T-helper 2 cell treated with Interferon-gamma antibody and Interleukin-4, amounts not matched to agents 100 ng/mL and 5 ng/mL, for 36 hours (primary cell): ENCODE results near the gene ARL6. TPM values are rescaled to one million over a fixed set of nuclear protein-coding genes. Genes with fewer than 3 reads are reported as not detected.

Source experiments
- intact Hi-C: fragments of 100-400 bp; cut with micrococcal nuclease; formaldehyde crosslinking; loops from one replicate; pipeline ENCODE4 v1.15.1; 2023
- total RNA-seq: library from RNA; stranded (reverse); gene quantifications from 2 replicates; pipeline ENCODE4 v1.2.3, GENCODE V29; 2022

The ARL6 gene, protein sequence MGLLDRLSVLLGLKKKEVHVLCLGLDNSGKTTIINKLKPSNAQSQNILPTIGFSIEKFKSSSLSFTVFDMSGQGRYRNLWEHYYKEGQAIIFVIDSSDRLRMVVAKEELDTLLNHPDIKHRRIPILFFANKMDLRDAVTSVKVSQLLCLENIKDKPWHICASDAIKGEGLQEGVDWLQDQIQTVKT
- 2.9 and 4.8 TPM in 2 replicates for total RNA-seq

DNA sequence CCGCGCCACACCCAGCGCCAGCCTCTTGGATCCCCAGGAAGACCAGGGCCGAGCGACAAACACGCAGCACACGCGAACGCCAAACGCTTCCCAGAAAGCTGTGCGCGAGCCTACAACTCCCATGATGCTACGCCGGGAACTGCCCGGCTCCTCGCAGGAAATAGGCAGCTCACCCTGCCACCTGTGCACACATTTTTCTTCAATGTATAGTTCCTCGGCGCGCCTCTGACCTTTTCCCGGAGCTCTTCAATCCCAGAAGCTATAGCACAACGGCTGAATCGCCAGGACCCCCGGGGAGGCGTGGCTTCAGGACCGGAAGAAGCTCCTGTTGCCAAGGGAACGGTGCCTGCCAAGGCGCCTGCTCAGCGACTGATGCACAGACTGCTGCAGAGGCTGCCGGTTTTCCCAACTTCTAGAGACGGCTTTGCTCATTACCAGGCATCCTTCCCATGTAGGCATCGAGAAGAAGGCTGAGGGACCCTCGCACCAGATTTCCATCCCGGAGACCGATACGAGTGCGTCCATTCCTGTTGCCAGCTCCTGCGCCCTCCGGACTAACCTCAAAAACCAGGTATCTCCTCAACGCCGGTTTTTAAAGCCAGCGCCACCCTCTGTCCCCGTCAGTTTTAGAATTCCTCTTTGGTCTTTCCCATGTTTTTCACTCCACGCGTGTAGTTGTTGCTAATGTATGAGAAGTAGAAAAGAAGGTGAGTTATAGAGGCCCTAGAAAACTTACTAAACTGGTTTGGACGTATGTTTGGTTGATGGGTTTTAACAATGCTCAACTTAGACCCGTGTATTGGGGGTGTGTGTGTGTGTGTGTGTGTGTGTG is at the start of gene ARL6:
Gene ARL6 (plus strand): TSS at position 352 of the 832 bp plus-strand sequence. CDS start 3,350 bp downstream, outside the sequence.
- intact Hi-C loops = loop anchor here (1.0 to 2.0 kb wide), 7 partner anchors 28 to 1137 kb away; partner anchors contain the start of genes CLDND1, CPOX and DCBLD2

DNA sequence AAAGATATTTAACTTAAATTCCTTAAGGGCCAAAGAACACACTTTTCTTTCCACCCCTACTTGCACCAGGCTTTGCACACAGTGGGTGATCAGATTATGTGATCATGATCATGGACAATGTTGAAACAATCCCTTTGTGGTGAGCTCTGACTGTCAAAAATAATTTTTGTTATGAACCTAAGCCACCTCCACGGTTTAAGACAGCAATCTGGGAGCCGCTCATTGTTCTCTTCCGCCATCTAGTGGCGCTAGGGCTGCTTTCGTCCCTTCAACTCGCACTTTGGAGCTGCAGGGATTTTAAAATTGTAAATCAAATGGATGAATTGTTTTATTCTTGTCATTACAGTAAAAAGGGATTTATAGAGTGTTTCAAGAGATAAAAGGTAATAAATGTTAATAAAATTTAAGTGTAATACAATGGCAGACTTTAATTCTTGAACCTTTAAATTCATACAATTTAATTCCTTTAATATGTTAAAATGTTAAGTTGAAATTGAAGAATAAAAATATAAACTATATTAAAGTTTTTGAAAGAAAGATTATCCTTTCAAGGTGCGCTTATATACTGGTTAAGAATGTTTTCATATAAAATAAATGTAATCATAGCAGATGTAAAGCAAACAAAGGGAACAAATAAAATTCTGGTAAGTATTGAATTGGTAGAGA is 45.3 kb upstream of the ARL6 start:
- intact Hi-C loops = loop anchor here (1.0 kb wide), 1 partner anchor 304 kb away; no protein-coding TSS in a partner anchor

- intact Hi-C loops = no loop called here
Observed at GRCh38 chr3:97720417-97720816, 44.1 kb upstream of the ARL6 start.

DNA sequence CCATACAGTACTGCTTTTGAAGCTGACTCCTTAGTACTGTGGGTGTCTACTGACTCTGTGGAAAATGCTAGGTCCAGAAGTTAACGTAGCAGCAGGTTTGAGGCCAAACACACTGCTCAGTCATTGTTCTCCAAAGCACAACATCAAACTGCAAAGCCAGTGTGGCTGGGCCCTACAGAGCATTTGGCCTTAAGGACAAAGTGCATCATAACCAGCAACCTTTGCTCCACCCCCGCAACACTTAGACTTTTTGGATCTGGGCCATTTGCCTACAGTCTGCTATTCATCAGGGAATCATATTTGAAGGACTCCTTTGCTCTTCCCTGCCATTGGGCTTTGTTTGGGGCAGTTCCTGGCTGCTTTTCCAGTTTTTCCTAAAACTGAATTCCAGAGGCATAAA is 43.1 kb upstream of the ARL6 start:
- intact Hi-C loops = no loop called here

GRCh38 chr3:97736928-97737327 is 27.6 kb upstream of the ARL6 start:
- intact Hi-C loops = no loop called here

GRCh38 chr3:97738761-97739160 is 25.8 kb upstream of the ARL6 start:
- intact Hi-C loops = no loop called here

- intact Hi-C loops = no loop called here
Observed at GRCh38 chr3:97742036-97742435, 22.5 kb upstream of the ARL6 start.

DNA sequence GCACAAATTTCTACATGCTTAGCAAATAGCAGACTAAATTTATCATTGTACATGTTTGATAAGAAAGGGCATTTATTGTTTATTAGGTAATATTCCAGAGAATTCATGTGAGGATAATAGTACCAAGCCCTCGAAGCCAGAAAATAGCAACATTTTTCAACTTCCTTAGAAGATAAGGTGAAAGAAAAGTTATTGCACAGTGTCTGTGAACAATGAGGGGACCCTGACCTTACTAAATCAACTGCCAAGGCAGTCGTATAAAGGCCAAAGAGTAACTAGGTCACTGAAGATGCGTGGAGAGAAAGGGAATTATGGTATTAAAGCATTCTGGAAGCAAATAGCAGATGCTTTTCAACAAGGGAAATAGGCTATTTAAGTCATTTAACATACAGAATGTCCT is 20.3 kb upstream of the ARL6 start:
- intact Hi-C loops = no loop called here

GRCh38 chr3:97763586-97764406 is 762 bp upstream of the ARL6 start:
- intact Hi-C loops = loop anchor here (1.0 to 2.0 kb wide), 7 partner anchors 29 to 1138 kb away; partner anchors contain the start of genes CLDND1, CPOX and DCBLD2

DNA sequence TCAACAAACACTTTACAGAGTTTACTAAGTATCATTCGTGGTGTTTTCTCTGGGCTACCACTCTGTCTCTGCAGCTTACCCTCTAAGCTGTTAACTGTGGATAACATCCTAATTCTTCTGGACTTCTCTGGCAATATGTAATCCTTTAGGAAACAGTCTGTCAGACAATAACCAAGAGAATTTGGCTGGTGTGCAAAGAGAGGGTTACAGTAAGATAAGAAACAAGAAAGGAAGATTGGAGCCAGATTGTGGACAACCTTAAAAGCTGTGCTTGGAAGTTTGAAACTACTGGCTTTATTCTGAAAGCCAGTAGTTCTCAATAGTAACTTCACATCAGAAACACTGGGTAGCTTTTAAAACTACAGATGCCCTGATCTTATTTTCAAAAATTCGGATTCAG is 778 bp downstream of the ARL6 start:
- intact Hi-C loops = loop anchor here (2.0 kb wide), 1 partner anchor 27 kb away; no protein-coding TSS in a partner anchor

- intact Hi-C loops = no loop called here
Observed at GRCh38 chr3:97772926-97773325, 8.4 kb downstream of the ARL6 start.

DNA sequence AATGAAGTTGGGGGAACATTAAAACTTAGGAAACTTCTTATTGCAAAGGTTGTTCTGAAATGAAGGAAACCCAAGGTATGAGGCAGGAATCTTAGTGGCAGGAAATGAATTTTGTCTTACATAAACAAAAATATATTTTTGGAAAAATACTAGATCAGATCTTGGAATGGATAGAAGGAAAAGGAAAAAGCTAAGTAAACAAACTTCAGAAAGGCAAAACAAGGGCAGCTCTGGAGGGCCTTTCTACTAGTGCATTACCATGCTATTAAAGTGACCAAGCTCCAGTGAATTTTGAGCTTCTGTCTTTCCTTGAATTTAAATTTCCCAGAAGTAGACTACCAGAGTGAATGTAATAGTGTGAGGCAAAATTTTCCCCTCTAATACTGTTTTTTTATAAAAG is 13.6 kb downstream of the ARL6 start:
- intact Hi-C loops = no loop called here

- intact Hi-C loops = loop anchor here (1.0 to 2.0 kb wide), 6 partner anchors 28 to 535 kb away; partner anchors contain the start of gene ARL6
Observed at GRCh38 chr3:97793420-97794019, 29.0 kb downstream of the ARL6 start.

DNA sequence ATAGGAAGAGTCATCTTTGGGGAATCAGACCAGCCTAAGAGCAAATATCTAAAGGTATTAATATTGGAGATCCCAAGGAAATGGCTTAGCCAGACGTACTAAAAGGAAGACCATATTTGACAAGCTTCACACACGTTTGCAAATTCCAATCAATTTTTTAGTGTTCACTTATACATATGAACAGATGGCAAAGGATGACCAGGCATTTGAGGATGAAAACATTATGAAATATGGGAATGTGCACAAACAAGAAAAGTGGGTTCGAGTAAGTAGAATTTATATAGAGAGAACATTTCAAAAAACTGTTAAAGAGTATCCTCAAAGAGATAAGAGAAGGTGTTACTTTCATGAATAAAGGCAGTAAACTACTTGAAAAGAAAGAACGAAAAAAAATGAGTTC is 31.4 kb downstream of the ARL6 start:
- intact Hi-C loops = no loop called here

DNA sequence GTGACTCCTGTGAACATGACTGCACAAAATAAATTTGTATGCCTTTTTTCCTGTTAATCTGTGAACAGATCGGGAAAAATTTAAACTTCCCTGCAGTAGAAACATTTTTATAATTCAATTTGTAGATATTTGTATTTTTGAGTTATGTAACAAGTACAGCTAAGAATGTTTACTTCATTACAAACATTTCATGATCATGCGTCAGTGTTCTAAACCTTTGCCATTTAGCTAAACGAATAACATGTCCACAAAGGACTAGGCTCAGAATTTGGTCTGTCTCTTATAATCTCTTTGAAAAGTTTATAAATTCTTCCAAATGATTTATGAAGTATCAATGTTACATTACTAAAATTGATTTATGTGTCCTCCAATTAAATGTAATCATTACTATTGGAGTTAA is 39.9 kb downstream of the ARL6 start:
- intact Hi-C loops = no loop called here

DNA sequence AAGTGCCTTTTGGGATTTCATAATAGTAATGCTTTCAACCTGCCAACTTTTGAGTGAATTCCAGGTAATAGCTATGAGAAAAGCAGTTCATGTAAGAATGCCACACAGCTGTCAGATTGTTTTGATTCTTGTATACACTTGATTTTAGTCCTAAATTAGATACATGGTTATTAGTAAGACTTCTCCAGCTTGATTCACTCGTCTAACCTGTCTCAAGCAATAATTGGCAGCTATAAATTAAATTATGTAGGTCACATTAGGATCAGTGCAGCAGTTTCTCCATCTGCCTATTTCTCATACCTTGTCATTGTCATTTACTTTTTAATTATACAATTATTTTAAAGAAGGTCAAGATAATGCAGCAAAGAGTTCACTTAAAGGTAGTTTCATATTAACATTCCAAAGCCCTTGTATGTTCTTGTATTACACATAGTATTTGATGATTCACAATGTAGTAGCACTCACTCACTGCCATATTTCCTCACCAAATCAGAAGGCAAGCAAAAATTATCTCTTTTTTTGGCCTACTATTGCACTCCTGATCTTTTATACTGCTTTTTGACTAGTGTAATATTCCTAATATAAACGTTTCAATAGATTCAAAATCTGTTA is 46.3 kb downstream of the ARL6 start:
- intact Hi-C loops = no loop called here

DNA sequence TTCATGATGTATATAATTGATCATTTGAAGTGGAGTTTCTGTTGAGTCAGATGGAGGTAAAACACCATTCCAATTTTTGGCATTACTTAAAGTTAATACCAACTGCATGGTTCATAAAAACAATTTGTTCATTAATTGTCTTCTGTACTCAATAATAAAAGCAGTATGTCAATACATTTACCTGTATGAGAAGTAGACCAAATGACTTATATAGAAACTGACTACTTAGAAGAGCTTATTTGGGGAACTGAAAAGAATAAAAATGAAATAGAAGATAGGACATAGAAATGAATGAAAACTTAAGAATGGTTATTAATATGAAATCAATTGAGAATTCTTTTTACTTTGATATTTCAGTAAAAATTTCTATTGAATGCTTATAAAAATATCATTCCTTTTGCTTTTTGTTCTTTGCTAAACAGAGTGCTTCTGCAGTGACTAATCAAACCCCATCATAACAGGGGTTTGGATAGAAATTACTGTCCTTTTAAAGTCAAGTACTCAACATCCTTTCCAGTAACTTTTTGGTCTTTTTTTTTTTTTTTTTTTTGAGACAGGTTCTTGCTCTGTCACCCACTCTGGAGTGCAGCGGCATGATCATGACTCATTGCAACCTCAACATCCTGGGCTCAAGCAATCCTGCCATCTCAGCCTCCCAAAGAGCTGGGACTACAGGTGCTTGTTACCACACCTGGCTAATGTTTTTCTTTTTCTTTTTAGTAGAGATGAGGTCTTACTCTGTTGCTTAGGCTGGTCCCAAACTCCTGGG is 50.8 kb downstream of the ARL6 start:
- intact Hi-C loops = no loop called here

GRCh38 chr3:97816811-97817210 is 52.3 kb downstream of the ARL6 start:
- intact Hi-C loops = no loop called here

DNA sequence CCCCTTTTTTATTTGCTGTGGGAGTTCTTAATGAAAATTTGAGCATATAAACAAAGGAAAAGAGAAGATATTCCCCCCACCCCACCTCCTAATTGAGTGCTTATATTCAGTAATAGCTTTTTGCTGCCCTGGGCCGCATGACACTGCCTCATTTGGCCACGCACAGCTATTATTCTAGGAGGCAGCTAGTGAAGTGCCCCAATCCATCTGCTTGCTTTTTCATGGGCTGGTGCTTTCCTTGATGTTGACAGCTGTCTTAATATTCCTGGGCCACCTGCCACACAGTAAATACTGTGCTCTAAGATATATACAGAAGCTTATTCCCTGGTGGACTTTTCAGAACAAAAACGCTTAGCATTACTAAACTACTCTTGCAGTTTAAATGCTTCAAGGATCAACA is 53.4 kb downstream of the ARL6 start:
- intact Hi-C loops = no loop called here
